ENCODE results near the gene GPLD1.

GPLD1 gene

DNA sequence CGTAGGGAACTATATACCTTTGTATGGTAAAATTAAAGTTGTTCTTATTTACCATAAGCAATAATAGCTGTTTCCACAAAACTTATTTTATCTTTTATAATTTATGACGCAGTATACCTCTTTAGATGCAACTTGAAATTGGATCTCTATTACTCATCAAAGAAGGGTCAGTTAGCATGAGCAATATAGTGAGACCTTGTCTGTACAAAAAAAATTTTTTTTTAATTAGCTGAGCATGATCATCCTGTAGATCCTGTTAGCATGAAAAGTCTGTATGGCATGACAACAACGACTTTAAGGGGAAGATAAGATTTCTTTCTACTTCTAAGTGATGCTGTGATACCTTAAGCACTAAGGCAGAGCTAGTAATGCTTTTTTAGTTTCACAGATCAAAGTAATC, 11.3 kb upstream of the GPLD1 start:
- DNase-seq: no peak

DNA sequence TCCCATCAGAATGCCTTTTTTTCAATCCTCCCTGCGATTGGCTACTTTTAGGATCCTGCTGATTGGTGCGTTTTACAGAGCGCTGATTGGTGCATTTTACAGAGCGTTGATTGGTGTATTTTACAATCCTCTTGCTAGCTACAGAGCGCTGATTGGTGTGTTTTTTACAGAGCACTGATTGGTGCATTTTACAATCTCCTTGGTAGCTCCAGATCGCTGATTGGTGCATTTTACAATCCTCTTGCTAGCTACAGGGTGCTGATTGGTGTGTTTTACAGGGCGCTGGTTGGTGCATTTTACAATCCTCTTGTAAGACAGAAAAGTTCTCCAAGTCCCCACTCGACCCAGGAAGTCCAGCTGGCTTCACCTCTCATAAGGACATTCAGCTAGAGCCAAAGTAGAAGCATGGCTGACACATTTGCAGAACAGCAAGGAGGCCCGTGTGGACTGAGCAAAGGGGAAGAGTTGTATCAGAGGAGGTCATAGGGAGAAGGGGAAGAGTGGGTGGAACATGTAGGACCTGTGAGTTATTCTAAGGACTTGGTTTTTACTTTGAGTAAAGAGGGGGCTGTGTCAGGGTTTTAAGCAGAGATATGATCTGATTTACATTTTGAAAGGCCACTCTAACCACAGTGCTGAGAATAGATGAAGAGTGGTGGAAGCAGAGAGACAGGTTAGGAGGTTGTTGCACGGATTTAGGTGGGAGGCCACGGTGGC, 8.0 kb upstream of the GPLD1 start:
- no peak for DNase-seq

GRCh38 chr6:24494821-24495795, 5.7 kb upstream of the GPLD1 start, which contains the start of gene ALDH5A1:
ALDH5A1 (plus strand) TSS chr6:24494969; CDS start chr6:24494997, 28 bp downstream.
- peak; percentile 88 for DNase-seq

- DNase-seq: no peak
These were observed 4.8 kb upstream of the GPLD1 start for GRCh38 chr6:24493945-24494820.

- DNase-seq: no peak
These were observed 3.1 kb upstream of the GPLD1 start for GRCh38 chr6:24492475-24492874.

DNA sequence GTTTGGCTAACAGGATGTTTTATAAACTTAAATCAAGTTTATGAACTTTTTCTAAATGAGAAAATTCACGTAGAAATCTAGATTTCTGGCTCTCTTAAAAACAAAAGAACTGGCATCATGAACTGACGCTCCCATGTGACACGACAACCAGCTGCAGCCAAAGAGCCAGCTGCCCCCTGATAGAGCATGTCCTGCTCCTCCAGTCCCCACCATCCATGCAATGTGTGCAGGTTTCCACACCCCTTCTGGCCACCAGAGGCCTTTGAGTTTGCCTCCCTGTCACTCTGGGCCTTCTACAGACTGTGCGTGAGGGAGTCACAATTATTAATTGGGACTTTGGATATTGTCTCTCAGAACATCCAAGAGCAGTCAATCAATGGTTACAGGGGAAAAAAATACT, 1.6 kb upstream of the GPLD1 start:
- DNase-seq: no peak

DNA sequence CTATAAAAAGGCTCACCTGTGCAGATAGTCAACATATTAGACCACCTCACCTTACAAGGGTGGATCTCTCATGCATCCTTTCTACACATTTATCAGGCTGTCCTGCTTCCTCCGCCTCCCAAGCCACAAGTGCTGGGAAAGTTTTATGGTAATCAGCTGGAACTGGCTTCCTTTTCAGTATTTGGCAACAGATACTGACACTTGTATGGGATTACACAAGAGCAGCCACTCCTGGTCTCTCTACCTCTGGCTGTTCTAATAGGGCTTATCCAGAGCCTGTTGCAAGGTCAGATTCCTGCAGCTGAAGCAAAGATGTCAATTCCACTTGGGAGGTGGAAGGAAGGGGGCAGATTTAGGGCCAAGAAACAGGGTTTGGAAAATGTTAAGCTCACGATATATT, 503 bp upstream of the GPLD1 start:
- no peak for DNase-seq

- DNase-seq: no peak
These were observed 3.3 kb downstream of the GPLD1 start for GRCh38 chr6:24486065-24486464.

GRCh38 chr6:24484657-24485323, 4.6 kb downstream of the GPLD1 start:
- DNase-seq: no peak

DNA sequence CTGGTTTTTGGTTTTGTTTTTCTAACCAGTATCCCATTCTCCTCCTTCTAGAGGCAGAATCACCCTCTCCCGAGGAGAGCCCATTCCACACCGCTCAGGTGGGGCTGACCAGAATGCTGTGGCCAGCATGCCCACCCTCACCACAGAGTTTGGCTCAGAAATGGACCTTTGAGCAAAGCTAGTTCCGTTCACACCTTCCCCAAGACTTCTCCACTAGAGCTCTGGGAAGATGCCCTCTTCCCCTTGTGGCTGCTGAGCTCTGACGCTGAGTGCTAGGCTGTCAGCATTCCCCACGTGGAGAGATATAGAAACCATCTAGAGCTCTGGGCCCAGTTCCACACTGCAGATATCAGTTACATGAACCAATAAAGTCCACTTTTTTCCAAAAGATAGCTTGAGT, 7.9 kb downstream of the GPLD1 start:
- no peak for DNase-seq

DNA sequence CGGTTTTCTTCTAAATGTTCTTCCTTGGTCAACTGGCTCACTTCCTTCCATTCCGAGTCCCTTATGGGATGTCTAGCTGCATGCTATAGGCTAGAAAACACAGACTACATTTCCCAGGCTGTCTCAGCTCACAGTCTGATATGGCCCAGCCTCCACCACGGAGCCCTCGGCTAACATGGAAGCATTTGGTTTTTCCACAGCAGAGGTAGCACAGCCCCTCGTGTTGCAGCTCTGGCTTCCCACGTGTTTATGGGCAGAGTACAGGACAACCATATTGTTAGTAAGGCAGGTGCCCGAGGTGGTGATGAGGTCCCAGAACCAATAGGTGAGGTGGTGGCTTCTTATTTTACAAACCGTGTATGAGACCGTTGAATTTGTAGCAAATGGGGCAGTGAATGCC, 8.7 kb downstream of the GPLD1 start:
- no peak for DNase-seq

GRCh38 chr6:24478903-24479302, 10.5 kb downstream of the GPLD1 start:
- no peak for DNase-seq

DNA sequence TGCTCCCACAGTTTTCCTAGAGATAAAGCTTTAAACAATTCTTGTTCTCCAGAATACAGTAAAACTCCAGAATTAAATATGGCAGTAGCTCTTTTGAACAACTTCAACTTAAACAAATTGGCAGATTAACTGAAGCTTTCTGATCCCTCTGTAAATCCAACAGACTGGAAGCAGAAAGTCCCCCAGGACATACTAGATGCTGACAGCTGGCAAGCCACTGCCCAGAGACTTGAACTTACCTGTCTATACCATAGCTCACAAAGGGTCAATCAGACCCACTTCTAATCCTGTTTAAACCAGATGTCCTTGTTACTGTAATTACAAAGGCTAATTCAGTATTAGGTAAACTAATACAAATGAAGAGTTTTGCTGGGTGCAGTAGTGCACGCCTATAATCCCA, 12.3 kb downstream of the GPLD1 start:
- no peak for DNase-seq

GRCh38 chr6:24476631-24477030, 12.7 kb downstream of the GPLD1 start:
- no peak for DNase-seq

- no peak for DNase-seq
These were observed 17.2 kb downstream of the GPLD1 start for GRCh38 chr6:24472181-24472580.

GRCh38 chr6:24469811-24470210, 19.6 kb downstream of the GPLD1 start:
- DNase-seq: no peak

DNA sequence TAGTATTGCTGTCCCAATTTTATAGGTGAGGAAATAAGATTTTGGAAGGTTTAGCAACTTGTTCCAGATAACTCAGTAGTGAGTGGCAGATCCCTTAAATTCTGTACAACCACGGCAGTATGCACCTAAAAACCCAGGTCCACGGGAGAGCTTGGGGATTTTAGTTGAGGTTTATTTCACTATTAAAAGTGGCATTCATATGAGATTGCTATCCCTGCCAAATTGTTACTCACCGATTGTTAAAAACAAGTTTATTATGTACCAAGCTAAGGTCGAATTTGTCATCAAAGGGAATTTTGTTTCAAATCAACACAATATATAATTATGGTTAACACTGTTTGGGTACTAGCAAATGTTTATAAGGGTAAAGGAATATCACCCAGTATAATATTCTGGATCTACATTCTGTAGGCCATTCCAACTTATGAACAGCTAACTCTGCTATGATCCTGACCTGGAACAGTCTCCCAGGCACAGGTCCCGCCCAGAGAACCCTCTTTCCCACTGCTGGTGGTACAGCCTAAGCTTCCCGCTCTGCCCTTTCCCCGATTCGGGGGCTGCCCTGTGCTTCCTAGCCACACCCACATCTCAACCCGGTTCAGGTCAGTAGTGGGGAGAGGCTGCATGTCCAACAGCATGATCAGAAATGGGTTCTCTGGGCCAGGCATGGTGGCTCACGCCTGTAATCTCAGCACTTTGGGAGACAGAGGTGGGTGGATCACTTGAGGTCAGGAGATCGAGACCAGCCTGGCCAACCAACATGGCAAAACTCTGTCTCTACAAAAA, 24.9 kb downstream of the GPLD1 start:
- DNase-seq: no peak

GRCh38 chr6:24460966-24461365, 28.4 kb downstream of the GPLD1 start:
- no peak for DNase-seq

DNA sequence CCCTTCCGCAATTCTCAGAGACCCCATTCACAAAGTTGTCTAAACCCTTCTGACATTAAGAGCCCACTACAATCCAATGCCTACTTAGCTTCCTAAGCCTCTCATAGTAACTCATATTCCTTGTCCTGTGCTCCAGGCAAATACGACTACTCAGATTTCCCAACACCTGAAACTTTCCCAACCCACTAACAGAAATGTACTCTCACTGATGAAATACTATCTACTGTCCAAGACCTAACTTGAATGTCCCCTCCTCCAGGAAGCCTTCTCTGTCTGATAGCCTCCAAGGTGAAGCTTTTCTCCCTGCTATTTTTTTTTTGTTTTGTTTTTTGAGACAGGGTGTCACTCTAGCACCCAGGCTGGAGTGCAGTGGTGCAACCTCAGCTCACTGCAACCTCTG, 30.4 kb downstream of the GPLD1 start:
- no peak for DNase-seq

DNA sequence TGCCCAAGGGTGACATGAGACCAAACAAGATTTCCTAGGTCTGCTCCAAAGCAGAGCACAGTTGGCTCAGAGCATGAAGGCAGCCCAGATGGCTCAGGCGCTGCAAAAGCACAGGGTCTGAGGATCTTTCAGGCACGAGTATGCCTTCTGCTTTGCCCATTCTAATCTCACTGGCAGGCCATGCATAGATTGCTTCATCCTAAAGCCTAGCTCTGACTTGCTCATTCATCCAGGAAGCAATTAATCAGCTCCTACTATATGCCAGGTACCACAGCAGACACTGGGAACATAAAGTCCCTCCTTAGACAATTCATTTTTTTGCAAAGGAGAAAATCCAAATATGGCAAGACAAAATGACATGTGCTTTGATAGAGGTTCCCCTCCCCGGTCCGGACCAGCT, 31.2 kb downstream of the GPLD1 start:
- DNase-seq: no peak

DNA sequence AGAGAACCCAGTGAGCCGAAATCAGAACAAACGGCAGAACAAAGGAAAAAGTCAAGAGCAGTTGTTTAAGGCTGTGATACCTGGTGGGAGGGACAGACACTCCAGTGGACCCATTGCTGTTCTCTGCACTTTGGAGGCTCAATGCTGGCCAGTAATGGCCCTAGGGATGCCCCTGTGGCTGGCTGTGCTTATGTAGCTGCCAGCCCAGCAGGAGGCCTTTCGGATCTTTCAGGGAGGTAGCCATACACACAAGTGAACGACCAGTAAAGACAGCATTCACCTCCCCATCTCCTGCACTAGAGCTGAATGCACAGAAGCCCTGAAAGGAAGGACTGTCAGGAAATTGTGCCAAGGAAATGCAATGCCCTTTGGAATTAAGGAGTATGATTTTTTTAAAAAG, 34.3 kb downstream of the GPLD1 start:
- no peak for DNase-seq

DNA sequence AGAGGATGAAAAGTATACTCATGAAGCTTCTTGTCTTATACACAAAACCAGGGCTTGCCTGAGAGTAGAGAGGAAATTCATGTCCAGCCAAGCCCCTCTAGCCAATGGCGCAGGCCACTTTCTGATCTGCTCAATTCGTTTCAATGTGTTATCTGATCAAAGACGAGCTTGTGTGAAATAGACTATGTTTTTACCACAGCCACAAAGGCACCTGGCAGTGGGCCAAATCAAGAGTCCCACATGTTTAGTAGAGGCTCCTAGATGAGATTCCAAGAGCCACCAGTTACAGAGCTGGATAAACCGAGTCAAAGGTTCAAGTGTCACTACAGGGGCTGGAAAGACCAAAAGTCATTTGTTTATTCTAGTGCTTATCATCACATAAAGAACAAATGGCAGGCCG, 34.9 kb downstream of the GPLD1 start:
- no peak for DNase-seq
